ENCODE results near the gene SYPL2.

Gene SYPL2

DNA sequence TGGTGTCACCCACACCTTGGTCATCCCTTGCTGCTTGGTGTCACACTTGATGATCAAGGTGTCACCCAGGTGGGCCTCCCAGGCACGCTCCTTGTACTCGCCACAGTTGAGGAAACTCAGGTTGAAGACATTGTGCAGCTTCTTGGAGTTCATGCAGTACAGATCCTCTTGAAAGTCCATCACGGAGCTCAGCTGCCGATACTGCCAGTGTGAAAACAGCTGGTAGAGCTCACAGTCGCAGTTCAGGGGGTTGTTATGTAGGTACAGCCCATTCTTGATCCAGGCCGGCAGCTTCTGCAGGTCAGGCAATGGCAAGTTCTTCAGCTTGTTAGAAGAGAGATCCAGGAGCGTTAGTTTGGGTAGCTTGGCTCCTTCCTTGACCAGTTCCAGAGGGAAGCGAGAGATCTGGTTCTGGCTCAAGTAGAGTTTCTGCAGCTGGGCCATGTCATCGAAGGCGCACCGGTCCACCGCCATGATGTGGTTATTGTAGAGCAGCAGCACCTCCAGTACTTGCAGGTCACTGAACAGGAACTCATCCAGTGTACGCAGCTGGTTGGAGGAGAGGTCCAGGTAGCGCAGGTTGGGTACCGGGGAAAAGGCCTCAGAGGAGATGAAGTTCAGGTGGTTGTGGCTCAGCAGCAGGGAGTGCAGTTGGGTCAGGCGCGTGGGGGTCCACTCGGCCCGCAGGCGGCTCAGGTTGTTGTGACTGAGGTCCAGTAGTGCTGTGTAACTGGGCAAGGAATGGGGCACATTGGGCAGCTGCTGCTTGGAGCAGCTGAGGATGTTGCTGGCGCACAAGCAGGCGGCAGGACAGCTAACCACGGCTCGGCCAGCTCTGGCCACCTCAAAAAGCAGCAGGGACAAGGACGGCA lies 41.9 kb downstream of the SYPL2 start:
- Histone ChIP-seq H3K4me3 (peak overlapping the region in 1 of 7 experiments; percentile 69), H3K27ac (no peak overlapping the region)

DNA sequence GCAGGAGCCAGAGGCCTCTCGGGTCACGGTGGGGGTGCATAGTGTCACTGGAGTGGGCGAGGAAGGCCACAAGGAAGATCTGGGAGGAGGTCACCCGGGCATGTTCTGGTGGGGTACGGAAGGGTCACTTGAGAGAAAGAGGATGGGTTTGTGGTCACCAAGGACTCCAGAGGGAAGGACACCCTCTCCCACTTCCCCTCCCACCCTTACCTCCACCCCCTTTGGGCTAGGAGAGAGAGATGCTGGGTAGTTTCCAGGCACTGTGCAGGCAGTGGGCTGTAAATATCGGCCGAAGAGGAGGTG lies 42.5 kb downstream of the SYPL2 start:
- Histone ChIP-seq H3K4me3 (peak overlapping the region in 6 of 7 experiments; percentile 51 to 69 (median 62)), H3K27ac (peak overlapping the region in 6 of 21 experiments; percentile 61 to 80 (median 76))

DNA sequence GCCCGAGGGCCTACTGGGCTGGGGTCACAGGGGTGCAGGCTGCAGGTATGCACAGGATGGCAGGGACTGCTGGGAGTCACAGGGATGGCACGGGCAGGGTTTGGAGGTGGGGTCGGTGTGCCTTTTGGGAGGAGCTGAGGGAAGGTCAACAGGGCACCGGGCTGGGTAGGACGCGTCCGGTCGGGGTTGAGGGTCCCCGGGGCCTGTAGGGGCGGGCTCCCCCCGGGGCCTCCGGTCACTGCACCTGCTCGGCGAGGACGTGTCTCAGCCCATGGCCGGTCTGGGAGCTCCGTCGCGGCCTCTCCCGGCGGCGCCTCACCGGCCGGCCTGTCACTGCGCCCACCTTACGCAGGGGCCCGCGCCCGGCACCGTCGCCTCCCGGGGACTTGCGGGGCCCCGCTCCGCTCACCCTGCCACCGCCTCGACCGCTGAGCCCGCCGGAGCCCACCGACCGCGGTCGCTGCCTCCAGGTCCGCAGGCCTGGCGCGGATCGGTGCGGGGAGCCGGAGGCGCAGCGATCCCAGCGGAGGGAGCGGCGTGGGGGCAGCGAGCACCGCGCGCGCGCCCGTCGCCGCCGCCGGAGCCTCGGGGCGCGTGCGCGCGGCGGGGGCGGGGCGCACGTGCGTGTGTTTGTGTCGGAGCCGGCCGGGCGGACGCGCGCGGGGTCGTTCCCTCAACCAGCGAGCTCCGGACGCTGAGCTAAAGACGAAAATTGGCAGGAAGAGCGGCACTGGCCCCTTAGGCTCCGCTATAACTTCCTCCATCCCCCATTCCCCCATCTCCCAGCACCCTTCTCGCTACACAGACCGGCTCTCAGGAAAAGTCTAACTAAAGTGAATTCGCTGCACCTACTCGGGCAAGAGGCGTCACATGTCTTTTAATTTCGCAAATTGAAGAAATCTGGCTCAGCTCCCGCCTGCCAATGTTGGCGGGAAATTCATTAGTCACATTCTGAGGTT lies 43.1 kb downstream of the SYPL2 start, which contains the start of gene AMIGO1:
TSS of gene AMIGO1 (minus strand) at position 552 of the 959 bp plus-strand sequence. CDS start 815 bp downstream, outside the sequence.
- Histone ChIP-seq H3K27ac (peak within 1 kb of the TSS in 13 of 21 experiments; percentile 51 to 80 (median 68)), H3K4me3 (peak within 1 kb of the TSS; percentile 51 to 69 (median 62))

DNA sequence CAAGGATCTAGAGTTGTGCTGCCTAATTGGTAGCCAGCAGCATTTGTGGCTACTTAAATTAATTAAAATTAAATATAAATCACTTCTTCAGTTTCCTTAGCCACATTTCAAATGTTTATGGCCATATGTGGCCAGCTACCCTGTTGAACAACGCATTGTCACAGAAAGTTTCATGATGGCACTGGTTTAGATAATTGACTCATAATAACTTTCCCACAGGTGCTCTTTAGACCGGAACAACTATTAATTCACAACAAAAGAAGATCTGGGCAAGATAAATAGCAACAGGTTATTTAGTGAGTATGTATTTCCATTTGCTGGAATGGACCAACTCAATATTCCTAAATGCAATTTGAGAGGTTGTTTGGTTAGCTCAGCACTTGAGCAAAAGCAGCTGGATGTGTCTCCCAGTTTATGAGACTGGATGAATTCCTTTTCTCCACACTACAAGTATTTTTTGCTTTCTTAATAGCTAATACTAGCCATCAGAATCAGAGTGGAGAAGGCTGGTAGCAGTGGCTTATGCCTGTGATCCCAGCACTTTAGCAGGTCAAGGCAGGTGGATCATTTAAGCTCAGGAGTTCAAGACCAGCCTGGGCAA lies 46.9 kb downstream of the SYPL2 start:
- Histone ChIP-seq H3K27ac (no peak overlapping the region), H3K4me3 (no peak overlapping the region)

DNA sequence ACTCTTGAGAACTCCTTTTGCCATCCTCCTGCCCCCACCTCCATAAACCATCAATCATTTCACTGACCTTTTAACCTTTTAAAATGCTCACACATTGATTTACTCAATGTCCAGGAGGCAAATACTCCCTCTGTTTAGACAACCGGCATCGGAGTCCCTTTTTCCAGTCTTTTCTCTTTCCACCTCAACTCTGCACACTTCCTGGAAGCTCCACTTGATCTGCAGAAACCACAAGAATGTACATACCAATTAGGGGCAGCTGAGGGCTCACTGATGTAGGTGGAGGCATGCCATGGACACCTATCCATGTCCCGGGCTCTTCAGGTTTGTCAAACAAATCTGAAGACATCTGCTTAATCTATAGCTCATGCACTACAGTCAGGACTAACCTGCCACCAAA lies 48.5 kb downstream of the SYPL2 start:
- H3K4me3 ChIP-seq = no peak overlapping the region
- H3K27ac ChIP-seq = no peak overlapping the region

DNA sequence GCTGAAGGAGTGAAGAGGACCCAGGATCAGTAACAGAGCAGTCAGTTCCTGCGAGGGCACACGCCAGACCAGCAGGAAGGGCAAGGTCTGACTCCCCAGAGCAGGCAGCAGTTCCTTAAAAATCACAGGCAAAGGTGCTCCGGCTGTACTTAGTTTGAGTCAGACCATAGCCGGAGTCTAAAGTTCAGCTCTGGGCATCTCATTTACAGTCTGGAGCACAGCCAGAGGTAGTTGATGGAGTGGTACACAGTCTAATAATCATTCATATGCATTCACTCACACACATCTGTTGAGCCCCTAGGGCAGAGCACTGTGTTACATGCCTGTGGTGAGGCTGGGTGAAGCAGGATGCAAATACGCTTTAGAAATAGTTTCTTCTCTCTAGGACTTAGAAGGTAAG lies 50.5 kb downstream of the SYPL2 start:
- Histone ChIP-seq H3K4me3 (no peak overlapping the region), H3K27ac (no peak overlapping the region)

DNA sequence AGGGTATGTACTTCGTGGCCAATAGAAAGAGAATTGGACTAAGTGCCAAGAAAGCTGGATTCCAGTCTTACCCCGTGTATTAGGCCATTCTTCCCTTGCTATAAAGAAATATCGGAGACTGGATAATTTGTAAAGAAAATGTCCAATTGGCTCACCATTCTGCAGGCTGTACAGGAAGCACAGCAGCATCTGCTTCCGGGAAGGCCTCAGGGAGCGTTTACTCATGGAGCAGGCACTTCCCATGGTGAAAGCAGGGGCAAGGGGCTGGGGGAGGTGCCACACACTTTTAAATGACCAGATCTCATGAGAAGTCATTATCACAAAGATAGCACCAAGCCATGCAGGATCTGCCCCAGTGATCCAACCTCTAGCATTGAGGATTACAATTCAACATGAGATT lies 51.0 kb downstream of the SYPL2 start:
- Histone ChIP-seq H3K27ac (no peak overlapping the region), H3K4me3 (no peak overlapping the region)

DNA sequence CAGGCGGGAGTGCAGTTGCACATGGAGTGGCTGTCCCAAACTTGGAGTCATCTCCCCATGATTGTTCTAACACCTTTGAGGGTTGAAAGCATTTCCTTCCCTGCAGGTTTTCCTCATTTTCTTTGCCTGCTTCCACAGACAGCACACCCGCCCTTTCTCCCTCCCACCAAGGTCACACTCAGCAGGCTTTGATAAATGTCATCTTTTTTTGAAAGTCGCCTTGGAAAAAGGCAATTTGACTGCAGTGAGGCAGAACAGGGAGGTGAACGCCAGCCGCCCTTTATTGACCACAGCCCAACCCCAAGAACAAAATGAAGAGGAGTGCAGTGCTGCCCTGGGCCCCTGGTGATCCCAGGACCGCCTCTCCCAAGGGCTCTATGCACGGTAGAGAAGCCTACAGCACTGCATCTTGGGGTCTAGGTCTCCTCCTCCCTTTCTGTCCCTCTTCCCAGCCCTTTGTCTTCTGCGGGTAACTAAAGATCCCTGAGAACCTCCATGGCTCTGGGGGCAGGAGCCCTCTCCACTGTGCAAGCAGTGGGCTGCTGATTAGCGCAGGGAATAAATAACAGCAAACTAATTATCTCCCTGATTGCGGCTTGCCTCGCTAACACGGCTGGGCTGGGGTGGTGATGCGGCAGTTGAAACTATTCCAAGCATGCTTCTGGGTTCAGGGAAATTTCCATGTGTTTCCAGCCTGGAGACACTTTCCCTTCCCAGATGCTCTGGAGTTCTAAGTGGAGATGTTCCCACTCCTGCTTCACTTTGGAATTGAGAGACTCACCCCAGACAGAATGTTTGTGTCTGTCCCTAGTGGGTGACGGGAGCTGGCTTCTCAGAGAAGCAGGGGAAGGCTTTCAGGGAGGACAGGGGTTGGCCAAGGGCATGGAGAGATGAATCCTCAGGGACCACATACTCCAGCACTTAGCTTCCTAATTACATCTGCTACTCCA lies 54.9 kb downstream of the SYPL2 start:
- Histone ChIP-seq H3K4me3 (no peak overlapping the region), H3K27ac (no peak overlapping the region)

DNA sequence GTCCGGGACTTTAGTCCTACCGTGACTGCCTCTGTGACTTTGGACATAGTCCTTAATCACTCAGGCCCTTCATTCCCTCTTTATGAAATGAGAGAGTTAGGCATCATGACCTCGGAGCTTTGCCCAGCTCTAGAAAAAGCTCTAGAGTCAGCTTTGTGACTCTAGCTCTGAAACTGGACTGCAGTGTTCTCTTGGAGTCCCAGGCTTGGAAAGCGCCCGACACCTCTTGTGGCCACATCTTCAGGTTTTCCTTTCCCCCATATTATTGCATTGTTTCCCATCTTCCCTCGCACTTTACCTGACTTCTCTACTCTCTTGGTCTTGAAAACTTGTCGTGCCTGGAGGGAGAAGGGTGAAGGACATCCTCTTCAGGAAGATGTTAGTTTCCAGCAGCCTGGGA lies 55.7 kb downstream of the SYPL2 start:
- no peak overlapping the region for H3K4me3 ChIP-seq
- no peak overlapping the region for H3K27ac ChIP-seq

DNA sequence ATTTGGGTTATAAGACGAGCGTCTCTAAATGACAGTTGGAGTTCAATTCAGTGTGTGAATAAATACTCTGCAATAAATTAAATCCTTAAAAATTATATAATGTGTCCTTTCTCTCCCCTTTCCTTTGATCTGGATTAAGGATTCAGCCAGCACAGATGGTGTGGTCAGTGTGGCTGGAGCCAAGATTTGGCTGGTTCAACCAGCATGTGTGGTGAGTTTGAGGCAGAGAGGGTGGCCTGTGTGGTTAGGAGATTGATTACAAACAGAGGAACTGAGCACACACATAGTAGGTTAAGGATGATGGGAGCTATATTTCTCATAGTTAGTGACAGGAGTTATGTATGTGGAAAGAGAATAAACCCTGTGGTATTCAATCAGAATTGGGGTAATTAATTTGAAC lies 57.4 kb downstream of the SYPL2 start:
- no peak overlapping the region for H3K27ac ChIP-seq
- H3K4me3 ChIP-seq = no peak overlapping the region

DNA sequence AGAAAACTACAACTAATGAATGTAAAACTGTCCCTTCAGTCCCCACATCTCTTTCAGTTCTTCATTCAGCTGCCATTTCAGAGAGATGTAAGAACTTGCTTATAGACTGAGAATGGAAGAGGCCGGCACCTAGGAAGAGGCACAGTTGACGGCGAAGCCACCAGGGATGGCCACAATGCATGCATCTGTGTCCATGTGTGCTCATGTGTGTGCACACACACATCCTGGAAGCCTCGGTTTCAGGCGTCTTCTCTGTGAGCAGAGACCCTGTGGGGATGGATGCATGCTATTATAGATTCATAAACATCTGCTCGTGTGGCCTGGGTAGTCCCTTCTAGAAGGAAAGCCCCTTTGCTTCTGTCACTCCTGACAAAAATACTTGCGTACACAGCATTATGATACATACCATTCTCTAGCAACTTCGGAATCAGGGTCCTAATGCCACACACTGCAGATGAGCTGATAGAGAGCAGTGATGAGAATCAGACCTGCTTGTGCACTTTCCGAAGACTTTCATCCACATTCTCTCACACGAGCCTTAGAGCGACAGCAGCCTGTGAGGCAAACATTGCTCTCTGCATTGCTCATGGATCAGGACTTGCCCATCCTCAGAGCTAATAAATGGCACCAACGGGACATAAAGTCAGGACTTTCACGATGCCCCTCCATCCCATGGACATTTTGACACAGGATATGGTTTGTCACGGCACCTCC lies 60.9 kb downstream of the SYPL2 start:
- no peak overlapping the region for H3K4me3 ChIP-seq

DNA sequence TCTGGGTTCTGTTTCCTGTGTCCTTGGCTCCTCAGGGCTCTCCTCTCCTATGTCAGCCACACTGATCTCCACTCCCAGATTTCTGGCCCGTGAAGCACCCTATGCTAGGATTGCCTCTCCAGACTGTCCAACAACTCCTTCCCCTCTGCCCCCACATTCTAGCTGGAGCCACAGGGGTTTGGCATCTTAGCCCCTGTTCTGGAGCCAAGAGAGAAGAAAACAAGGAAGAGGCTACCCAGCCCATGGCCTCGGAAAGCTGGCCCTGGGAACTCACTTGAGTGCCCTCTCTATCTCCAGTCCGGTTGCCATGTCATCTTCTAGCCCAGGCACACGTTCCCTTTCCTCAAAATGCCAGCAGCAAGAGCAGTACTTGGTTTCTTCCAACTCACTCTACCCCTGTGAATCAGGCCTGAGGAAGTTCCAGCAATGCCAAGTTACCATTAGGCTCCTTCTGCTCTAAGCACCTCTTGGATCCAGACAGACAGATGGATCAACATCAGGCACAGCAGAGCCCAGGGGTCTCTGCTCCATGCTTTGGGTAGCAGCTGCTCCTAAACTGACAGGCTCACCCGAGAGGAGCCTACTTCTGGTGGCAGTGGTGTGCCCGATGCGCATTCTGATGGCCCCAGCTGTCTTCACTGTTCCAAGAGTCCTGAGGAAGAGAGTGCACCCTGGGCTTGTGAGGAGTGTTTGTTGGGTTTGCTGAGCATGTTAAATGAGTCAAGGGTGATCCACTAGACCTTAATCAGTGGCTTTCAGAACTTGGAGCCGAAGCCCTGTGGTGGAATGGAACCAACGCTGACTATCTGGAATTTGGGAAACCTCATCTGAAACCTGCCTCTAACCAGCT lies 61.7 kb downstream of the SYPL2 start:
- H3K27ac ChIP-seq = no peak overlapping the region
- no peak overlapping the region for H3K4me3 ChIP-seq

More for the DNA sequence above, 60.9 kb downstream of the SYPL2 start:
- no peak overlapping the region for H3K27ac ChIP-seq

DNA sequence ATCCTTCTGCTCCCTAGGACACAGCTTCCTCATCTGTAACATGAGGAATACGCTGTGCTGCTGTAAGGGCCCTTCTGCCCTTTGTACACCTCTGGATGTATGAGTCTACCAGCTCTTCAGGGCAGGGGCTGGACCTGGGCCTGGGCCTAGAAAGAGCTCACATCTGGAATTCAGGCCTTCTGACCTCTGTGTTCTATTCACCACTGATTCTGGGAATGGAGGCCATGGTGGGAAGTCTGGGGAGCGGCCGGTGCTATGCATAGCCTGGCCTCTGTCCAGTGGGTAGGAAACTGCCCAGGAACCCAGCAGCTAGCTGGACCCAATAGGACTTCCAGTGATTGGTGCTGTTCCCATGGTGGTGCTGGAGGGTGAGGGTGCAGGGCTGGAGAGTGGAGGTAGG lies 62.4 kb downstream of the SYPL2 start:
- H3K27ac ChIP-seq = no peak overlapping the region
- no peak overlapping the region for H3K4me3 ChIP-seq

DNA sequence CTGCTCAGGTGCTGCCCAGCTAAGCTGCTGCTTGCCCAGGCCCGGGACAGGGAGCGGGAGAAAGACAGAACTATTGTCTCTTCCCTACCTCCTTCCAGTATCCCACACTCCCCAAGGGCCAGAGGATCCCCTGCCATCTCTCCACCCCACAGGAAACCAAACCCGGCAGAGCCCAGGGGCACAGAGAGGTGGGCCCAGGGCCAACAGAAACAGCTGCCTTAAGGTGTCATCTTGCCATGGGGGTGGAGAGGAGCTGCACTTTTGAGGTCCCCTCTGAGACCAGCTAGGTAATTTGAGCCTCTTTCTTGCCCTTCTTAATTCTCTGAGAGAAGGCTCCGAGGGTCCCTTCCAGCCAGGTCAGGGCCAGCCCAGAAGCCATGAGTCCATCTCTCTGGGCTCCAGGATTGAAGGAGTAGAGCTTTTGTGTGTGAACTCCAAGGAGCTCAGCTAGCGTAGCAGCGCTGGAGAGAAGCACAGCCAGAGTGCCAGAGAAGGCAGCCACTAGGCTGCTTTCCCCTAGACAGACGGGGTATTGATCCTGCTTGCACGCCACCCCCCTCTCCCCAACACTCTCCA lies 63.6 kb downstream of the SYPL2 start:
- H3K4me3 ChIP-seq = no peak overlapping the region
- no peak overlapping the region for H3K27ac ChIP-seq

DNA sequence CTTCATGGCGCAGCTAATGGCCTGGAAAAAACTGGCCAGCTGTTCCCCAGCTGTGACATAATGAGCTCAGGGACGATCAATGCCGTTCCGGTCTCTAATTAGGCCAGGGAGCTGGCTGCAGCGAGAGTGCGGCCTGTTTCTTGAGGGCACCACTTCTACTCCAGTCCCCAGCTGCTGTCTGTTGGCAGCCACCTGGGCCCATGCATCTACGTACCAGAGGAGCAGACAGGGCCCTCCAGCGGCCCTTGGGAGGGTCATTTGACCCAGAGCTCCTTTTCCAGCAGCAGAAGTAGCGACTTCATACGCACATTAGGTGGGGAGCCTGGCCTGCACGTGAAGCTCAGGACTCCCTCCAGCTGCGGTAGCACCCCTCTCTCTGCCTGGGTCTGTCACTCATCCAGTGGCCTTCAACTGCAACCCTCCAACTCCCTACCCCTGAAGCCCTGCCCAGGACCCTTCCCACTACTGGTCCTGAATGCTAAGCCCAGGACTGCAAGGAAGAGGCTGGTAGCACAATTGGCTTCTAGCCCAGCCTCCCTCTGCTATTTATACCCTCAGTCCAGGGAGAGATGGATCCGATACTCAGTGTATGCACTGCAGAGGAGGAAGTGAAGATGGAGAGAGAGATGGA lies 64.2 kb downstream of the SYPL2 start:
- Histone ChIP-seq H3K27ac (no peak overlapping the region), H3K4me3 (no peak overlapping the region)

DNA sequence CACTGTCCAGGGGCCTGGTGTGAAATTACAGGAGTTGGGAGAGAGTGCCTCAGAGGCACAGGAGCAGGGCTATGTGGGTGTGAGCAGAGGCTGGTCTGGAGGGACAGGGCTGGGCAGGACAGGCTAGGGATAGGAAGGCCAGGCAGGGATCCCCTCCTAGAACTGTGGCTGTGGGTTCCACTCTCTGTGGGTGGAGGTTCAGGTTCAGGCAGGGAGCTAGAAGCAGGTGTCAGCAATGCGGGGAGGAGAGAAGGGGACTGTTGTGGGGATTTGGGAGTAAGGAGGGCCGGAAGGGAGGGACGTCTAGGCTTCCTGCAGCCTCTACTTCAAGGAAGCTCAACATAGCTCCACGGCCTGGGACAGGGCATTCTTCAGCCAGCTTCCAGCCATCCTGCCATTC lies 65.0 kb downstream of the SYPL2 start:
- Histone ChIP-seq H3K4me3 (no peak overlapping the region), H3K27ac (no peak overlapping the region)
